Upper lobe of right lung (tissue), 1 donor: Measurements from ENCODE around the gene CCDC6. TPM values are rescaled to one million over a fixed set of nuclear protein-coding genes. Genes with fewer than 3 reads are reported as not detected.

Experiments used
- ATAC-seq: fragments of 200-7000 bp; cut with Tn5 transposase; one replicate; pipeline ENCODE4 v1.9.1; 2020; ENCODE audit warnings: mild to moderate bottlenecking, moderate library complexity
- DNase-seq: peaks from one replicate; pipeline ENCODE4 v3.0.0-alpha.2; 2020
- H3K27ac ChIP-seq: fragments of 200-600 bp; one replicate; pipeline ENCODE4 v1.8.0; 2022
- H3K27me3 ChIP-seq: fragments of 200-600 bp; one replicate; pipeline ENCODE4 v1.8.0; 2022; ENCODE audit warnings: mild to moderate bottlenecking
- H3K36me3 ChIP-seq: fragments of 200-600 bp; one replicate; pipeline ENCODE4 v1.8.0; 2022
- H3K4me1 ChIP-seq: fragments of 200-600 bp; one replicate; pipeline ENCODE4 v1.8.0; 2022
- H3K4me3 ChIP-seq: fragments of 200-600 bp; one replicate; pipeline ENCODE4 v1.8.0; 2022; ENCODE audit warnings: mild to moderate bottlenecking
- H3K9me3 ChIP-seq: fragments of 200-600 bp; one replicate; pipeline ENCODE4 v1.8.0; 2022
- intact Hi-C: fragments of 100-400 bp; cut with DNase I; formaldehyde crosslinking; loops from one replicate; pipeline ENCODE4 v1.11.0; 2022
- total RNA-seq: library from RNA; stranded (reverse); fragmentation: NEBNext Ultra II Directional; extraction: Animal tissue kit (Norgen Biotek cat#: 25700); gene quantifications from one replicate; pipeline ENCODE4 v1.2.1, GENCODE V29; 2021
- TF ChIP-seq, protein P1 (sequence below): fragments of 200-600 bp; IDR thresholded peaks from one replicate; pipeline ENCODE4 v1.8.0; 2022; ENCODE audit warnings: antibody characterized with exemption
- donor health status: DM: no; HTN: yes; CAD: no; lungs with severe emphysema.

CCDC6 gene
- total RNA-seq, 1 donor from 2014 or later, result 55.7 TPM

DNA sequence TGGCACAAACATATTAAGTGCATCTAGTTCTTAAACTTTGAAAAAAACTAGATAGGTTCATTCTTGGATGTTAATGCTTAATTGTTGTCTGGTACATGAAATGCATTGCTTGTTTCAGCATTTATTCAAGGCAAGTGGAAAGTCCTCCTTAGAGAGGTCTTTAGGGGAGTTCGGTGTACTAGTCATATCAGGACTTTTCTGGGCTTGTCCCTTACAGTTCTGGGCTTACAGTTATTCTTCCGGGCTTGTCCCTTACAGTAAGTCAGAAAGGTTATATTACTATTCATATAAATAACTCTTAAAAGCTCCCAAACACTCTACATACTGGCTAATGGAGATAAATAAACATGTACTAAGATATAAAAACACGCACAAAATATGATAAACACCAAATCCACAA is 91.5 kb downstream of the CCDC6 start:
- Histone ChIP-seq H3K36me3 (peaks cover 44% of the 10 kb centered on the region), H3K27ac (no peak overlapping the region), H3K4me3 (no peak overlapping the region), H3K9me3 (no peaks in the 10 kb centered on the region), H3K27me3 (no peaks in the 10 kb centered on the region), H3K4me1 (no peaks in the 10 kb centered on the region)
- DNase-seq (no peak), ATAC-seq (no peak)
- TF ChIP-seq, protein P1, sequence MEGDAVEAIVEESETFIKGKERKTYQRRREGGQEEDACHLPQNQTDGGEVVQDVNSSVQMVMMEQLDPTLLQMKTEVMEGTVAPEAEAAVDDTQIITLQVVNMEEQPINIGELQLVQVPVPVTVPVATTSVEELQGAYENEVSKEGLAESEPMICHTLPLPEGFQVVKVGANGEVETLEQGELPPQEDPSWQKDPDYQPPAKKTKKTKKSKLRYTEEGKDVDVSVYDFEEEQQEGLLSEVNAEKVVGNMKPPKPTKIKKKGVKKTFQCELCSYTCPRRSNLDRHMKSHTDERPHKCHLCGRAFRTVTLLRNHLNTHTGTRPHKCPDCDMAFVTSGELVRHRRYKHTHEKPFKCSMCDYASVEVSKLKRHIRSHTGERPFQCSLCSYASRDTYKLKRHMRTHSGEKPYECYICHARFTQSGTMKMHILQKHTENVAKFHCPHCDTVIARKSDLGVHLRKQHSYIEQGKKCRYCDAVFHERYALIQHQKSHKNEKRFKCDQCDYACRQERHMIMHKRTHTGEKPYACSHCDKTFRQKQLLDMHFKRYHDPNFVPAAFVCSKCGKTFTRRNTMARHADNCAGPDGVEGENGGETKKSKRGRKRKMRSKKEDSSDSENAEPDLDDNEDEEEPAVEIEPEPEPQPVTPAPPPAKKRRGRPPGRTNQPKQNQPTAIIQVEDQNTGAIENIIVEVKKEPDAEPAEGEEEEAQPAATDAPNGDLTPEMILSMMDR, result no peak
- intact Hi-C loops, result no loop called here

DNA sequence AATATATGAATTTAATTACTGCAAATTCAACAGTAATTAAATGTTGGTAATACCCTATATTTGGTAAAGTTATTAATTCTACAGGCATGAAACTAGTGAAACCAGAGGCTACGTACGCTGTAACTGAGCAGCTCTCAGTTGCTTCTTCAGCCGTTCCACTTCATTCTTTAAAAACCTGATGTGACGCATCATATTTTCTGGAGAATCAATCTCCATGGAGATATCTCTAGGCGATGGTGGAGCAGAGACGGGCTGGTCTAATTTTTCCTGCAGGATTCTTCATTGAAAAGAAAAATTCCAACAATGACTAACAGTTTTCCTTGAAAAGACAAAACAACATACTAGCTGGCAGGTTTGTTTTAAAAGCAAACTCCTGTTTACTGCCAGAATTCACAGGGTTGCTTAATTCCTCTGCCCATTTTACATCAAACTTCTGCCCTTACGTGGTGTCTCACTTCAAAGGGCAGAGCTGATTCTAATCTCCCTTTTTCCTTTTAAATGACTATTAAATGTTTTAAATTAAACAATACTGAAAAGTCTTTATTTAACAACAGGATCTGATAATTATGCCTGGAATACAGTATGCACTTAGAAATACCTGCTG is 93.7 kb downstream of the CCDC6 start:
- TF ChIP-seq, protein P1, result no peak
- Histone ChIP-seq H3K4me1 (no peaks in the 10 kb centered on the region), H3K36me3 (peaks cover 65% of the 10 kb centered on the region), H3K4me3 (no peak overlapping the region), H3K27me3 (no peaks in the 10 kb centered on the region), H3K27ac (no peak overlapping the region), H3K9me3 (no peaks in the 10 kb centered on the region)
- no peak for ATAC-seq
- intact Hi-C loops, result no loop called here
- DNase-seq, result no peak

DNA sequence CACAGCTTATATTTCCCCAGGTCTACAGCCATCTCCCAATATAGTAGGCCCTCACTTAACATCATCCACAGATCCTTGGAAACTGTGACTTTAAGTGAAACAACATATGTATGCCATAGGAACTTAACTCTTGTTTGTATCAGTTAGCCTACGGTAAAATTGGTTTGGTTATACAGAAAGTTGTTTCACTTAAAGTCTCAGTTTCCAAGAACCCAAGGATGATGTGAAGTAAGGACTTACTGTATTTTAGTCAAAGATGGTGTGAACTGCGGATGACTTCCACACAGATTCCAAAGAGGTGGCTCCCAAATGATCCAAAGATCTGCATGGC is 96.7 kb downstream of the CCDC6 start:
- H3K4me1 ChIP-seq, result no peaks in the 10 kb centered on the region
- H3K9me3 ChIP-seq, result no peaks in the 10 kb centered on the region
- H3K27ac ChIP-seq, result no peak overlapping the region
- peaks cover 91% of the 10 kb centered on the region for H3K36me3 ChIP-seq
- no peaks in the 10 kb centered on the region for H3K27me3 ChIP-seq
- TF ChIP-seq, protein P1, result no peak
- intact Hi-C loops, result no loop called here
- DNase-seq (no peak), ATAC-seq (no peak)
- no peak overlapping the region for H3K4me3 ChIP-seq

DNA sequence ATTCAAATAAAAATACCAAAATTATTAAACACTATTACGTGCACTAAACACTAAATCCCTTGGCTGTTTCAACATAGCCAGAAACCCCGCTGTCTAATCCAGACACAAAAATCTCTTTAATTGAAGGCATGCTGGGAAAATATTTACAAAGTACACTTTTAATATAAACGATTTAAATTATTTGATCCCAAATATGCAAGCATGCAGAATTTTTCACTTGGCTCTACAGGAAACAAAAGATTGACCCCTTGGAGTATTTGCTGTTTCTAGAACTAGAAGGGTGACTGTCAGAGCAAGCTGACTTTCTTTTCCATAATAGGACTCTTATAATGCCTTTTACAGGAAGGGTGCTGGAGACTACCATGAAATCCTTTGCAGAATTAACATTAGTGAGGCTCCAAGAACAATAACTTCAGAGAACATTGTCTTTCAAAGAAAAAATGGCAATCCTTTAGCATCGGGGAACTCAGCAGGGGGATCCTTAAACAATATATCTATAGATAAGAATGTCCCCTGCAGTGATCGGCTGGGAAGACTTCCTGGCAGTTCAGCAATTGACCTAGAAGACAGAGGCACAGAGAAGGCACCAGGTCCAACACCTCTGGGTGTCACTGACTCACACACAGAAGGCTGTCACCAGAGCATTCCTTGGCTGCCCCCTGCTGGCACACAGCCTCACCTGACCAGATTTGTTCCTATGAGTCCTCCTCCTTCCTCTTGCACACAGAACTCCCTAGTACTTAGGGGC is 97.3 kb downstream of the CCDC6 start:
- H3K36me3 ChIP-seq, result peaks cover 93% of the 10 kb centered on the region
- H3K27ac ChIP-seq, result no peak overlapping the region
- H3K4me1 ChIP-seq, result no peaks in the 10 kb centered on the region
- intact Hi-C loops, result no loop called here
- H3K9me3 ChIP-seq, result no peaks in the 10 kb centered on the region
- TF ChIP-seq, protein P1, result peak; percentile 65
- H3K4me3 ChIP-seq, result no peak overlapping the region
- ATAC-seq, result peak; percentile 88
- no peaks in the 10 kb centered on the region for H3K27me3 ChIP-seq
- DNase-seq, result peak; percentile 82

DNA sequence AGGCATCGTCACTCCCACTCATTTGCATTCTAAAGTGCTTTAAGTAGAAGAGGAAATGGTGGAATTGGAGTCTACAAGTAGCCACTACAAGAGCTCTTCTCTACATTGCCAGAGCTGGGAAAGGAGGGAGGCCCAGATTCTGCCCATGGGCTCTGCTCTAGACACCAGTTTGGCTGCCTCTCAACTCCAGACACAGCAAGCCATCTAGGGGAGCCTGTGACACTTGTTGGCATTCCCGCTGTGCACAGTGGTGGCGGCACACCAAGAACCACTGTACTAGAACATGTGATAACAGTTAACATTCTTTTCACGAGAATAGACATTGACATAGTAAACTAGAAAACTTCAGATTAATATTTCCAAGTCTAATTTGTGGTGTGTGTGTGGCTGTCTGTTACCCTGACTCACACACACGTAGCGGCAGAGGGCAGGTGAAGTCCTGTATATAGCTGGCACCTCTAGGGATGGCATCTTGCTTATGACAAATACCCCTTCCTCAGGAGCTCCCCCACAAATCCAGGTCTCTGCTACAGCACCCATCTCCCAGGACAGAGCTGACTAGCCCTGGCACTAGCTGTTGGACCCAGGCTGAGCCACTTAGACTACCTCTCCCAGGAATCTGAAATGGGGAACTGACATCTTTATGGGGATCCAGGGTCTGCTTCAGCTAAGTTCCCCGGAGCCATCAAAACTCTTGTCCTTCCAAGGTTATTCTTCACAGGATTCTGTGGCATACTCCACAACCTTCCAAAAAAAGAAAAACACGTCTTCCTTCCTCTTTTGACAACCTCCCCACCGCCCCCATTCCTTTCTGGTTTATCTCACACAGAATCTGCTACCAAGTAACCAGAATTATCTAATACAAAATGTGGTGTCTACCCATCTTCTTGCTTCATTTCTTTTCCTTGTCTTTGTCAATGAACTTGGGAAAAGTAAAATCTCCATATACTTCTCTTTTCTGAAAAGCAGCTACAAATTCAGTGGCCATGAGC is 98.4 kb downstream of the CCDC6 start:
- no peak overlapping the region for H3K4me3 ChIP-seq
- H3K27me3 ChIP-seq, result no peaks in the 10 kb centered on the region
- intact Hi-C loops, result no loop called here
- ATAC-seq (peak; percentile 81), DNase-seq (peak; percentile 67)
- peaks cover 93% of the 10 kb centered on the region for H3K36me3 ChIP-seq
- TF ChIP-seq, protein P1, result no peak
- H3K27ac ChIP-seq, result no peak overlapping the region
- no peaks in the 10 kb centered on the region for H3K9me3 ChIP-seq
- H3K4me1 ChIP-seq, result no peaks in the 10 kb centered on the region
